Peyer's patch (tissue), 4 donors: Measurements from ENCODE around the gene RTN4R.

Experiments used
- POLR2A ChIP-seq, 2 donors: fragments of 450-650 bp; IDR thresholded peaks; one replicate each; pipeline ENCODE4 v1.5.1; 2017; ENCODE audit warnings: antibody characterized with exemption in 2 of 2, mild to moderate bottlenecking in 2 of 2, moderate library complexity in 2 of 2
- TF ChIP-seq, protein P1 (sequence below), 6 experiments: fragments of 450-650 bp in 4 of 6; fragments of 200-600 bp in 2 of 6; sonication (generic) in 1 of 6; IDR thresholded peaks; one replicate each; pipeline ENCODE4 v1.5.1; 2017 to 2019; ENCODE audit warnings: antibody characterized with exemption in 6 of 6, mild to moderate bottlenecking in 3 of 6, moderate library complexity in 1 of 6

DNA sequence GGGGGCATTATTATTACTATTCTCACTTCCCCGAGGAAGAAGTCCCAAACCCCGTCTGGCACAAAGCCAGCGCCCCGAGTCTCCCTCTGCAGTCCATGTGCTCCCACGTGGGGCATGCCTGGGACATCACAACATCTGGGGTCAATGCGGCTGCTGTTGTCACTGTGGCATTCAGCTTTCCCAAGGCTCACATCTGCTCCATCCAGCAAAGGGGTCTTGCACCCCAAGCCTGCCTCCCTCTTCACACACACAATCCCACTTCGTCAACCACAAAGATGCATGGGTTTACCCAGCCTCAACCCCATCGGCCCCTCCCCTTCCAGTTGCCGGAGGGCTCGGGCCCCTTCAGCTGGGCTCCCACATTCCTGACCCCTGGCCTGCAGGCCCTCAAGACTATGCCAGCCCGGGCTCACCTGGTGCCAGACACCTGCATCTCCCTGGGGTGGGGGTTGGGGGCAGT is 23.5 kb upstream of the RTN4R start:
- TF ChIP-seq, protein P1, sequence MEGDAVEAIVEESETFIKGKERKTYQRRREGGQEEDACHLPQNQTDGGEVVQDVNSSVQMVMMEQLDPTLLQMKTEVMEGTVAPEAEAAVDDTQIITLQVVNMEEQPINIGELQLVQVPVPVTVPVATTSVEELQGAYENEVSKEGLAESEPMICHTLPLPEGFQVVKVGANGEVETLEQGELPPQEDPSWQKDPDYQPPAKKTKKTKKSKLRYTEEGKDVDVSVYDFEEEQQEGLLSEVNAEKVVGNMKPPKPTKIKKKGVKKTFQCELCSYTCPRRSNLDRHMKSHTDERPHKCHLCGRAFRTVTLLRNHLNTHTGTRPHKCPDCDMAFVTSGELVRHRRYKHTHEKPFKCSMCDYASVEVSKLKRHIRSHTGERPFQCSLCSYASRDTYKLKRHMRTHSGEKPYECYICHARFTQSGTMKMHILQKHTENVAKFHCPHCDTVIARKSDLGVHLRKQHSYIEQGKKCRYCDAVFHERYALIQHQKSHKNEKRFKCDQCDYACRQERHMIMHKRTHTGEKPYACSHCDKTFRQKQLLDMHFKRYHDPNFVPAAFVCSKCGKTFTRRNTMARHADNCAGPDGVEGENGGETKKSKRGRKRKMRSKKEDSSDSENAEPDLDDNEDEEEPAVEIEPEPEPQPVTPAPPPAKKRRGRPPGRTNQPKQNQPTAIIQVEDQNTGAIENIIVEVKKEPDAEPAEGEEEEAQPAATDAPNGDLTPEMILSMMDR (IDR thresholded peaks at IDR 0.05): no peak
- TF ChIP-seq POLR2A (IDR thresholded peaks at IDR 0.05): no peak
